Occipital lobe (tissue), 2 donors: ENCODE measurements around the gene CABP4. TPM values are rescaled to one million over a fixed set of nuclear protein-coding genes. Genes with fewer than 3 reads are reported as not detected.
"Not testable (repeated sequence)": the region's sequence is repeated elsewhere in the genome, so short reads cannot be mapped to it uniquely, and the experiment has no call there.

Experiments
- DNase-seq: peaks from one replicate; lab custom pipeline; 2025; lab: John Stamatoyannopoulos, UW
- total RNA-seq: library from RNA; depleted of rRNA; stranded (reverse); fragments of >200 nt; gene quantifications from one replicate; pipeline ENCODE4 v1.2.3, GENCODE V29; 2014

CABP4 gene
- total RNA-seq, 1 donor from 2014 or later, result not detected

DNA sequence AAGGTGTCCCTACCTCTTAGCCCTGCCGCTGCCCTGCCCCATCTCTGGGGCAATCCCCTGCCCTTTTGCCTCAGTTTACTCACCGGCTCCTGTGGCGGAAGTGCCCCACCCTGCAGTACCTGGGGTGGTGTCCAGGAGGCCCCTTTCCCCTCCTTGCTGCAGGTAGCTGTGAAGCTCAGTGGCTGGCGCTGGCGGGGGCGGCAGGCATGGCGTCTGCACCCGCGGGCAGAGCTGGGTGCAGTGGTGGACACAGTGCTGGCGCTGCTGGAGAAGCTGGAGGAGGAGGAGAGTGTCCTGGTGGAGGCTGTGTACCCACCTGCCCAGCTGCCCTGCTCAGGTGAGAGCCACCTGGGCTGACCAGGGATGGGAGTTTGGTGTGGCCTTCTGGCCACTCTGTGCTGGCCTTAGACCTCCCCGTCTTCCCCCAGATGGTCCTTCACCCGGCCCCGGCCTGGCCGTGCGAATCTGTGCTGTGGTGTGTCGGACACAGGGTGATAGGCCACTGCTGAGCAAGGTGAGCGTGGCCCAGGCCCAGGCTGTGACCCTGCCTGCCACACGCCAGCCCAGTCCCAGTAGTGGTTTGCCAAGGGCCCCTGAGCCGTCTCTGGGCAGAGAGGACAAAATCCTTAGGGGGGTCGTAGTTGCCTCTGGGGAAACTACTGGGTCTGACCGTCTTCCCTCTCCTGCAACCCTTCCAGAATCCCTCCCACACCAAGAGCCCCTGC, 35.7 kb upstream of the CABP4 start:
- no peak for DNase-seq

DNA sequence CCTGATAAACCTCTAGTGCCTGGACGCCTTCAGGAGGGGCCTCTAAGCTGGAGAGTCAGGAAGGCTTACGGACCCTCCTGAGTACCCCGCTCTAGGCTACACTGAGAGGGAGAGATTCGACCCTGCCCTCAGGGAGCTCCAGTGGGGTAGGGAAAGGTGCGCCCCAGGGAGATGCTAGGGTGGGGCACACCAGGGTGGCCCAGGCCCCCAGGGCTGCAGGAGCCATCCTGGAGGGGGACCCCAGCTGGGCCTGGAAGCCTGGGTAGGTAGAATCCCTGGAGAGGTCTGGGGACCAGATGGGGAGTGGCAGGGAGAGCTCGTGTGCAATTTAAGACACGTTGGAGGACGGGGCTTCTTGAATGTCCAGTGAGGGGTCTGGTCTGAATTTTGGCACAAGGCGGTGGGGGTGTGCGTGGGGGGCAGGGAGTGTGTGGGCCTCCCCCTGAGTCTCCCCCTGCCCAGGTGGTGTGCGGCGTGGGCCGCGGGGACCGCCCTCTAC, 35.0 kb upstream of the CABP4 start:
- no peak for DNase-seq

DNA sequence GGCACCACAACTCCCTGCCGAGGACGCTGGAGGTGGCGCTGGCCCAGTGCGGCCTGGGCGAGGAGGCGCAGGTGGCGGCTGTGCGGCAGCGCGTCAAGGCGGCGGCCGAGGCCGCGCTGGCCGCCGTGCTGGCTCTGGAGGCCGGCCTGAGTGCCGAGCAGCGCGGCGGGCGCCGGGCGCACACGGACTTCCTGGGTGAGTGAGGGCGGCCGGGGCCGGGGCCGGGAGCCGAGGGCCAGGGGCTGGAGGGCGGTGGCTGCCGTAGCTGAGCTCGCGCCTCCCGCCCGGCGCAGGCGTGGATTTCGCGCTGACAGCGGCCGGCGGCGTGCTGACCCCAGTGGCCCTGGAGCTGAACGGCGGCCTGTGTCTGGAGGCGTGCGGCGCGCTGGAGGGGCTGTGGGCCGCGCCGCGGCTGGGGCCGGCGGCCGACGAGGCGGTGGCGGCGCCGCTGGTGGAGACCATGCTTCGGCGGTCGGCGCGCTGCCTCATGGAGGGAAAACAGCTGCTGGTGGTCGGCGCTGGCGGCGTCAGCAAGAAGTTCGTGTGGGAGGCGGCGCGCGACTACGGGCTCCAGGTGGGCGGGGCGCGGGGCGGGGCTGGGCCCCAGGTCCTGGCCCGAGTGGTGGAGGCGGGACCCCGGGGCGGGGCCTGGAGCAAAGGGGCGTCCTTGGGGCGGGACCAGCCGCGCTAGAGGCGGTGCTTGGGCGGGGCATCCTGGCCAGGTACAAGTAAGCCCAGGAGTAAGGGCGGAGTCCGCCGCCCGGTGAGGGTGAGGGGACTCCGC, 34.3 kb upstream of the CABP4 start:
- peak; percentile 90 for DNase-seq

- no peak for DNase-seq
Observed at GRCh38 chr11:67421430-67422031, 33.6 kb upstream of the CABP4 start.

GRCh38 chr11:67422891-67423290, 32.3 kb upstream of the CABP4 start:
- no peak for DNase-seq

GRCh38 chr11:67423466-67423865, 31.7 kb upstream of the CABP4 start:
- no peak for DNase-seq

- no peak for DNase-seq
Observed at GRCh38 chr11:67423891-67424613, 31.1 kb upstream of the CABP4 start.

- not testable (repeated sequence) for DNase-seq
Observed at GRCh38 chr11:67427364-67427859, 27.7 kb upstream of the CABP4 start.

- DNase-seq, result peak; percentile 94
Observed at GRCh38 chr11:67428052-67429001, 26.8 kb upstream of the CABP4 start, which contains the start of gene RPS6KB2. Gene RPS6KB2, plus strand, starts transcription at chr11:67428494. Its CDS starts 52 bp downstream, at chr11:67428546.

- no peak for DNase-seq
Observed at GRCh38 chr11:67429038-67429668, 26.0 kb upstream of the CABP4 start.

- DNase-seq, result no peak
Observed at GRCh38 chr11:67429722-67430121, 25.4 kb upstream of the CABP4 start.

- no peak for DNase-seq
Observed at GRCh38 chr11:67431346-67432249, 23.6 kb upstream of the CABP4 start.

DNA sequence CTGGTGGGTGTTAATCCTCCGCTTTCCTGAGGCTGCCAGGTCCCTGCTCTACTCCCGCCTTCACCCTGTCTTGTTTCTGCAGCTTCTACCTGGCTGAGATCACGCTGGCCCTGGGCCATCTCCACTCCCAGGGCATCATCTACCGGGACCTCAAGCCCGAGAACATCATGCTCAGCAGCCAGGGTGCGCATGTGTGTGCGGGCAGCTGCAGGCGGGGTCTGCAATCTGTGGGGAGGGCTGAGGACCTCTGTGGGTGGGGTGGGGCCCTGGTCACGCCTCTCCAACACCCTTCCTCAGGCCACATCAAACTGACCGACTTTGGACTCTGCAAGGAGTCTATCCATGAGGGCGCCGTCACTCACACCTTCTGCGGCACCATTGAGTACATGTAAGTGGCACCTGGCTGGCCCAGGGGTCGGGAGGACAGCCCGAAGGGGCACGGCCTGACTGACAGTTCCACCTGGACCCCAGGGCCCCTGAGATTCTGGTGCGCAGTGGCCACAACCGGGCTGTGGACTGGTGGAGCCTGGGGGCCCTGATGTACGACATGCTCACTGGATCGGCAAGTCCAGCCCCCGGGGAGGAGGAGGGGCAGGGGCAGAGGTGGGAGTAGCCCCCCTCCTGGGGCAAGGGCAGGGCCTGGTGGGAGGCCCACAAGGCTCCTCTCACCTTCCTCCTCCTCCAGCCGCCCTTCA, 22.4 kb upstream of the CABP4 start:
- DNase-seq, result no peak

- DNase-seq, result no peak
Observed at GRCh38 chr11:67433536-67434394, 21.4 kb upstream of the CABP4 start.

- DNase-seq, result no peak
Observed at GRCh38 chr11:67434395-67434881, 20.7 kb upstream of the CABP4 start.

- no peak for DNase-seq
Observed at GRCh38 chr11:67435031-67435726, 20.0 kb upstream of the CABP4 start.
